T-helper 1 cell treated with Interleukin-12 subunit alpha and Interleukin-12 subunit beta and Interleukin-4 antibody, amounts not matched to agents 30 μg/mL and 1 μg/mL, for 36 hours (primary cell): ENCODE measurements around the gene WRAP73.
"Not testable (repeated sequence)": the region's sequence is repeated elsewhere in the genome, so short reads cannot be mapped to it uniquely, and the experiment has no call there.

Experiments used
- H3K27ac Mint-ChIP-seq: one replicate; pipeline ENCODE4 v1.8.0; 2021; ENCODE audit warnings: mild to moderate bottlenecking, mixed read lengths
- H3K27me3 Mint-ChIP-seq: one replicate; pipeline ENCODE4 v1.8.0; 2021; ENCODE audit warnings: low read depth, mixed read lengths
- H3K36me3 Mint-ChIP-seq: one replicate; pipeline ENCODE4 v1.8.0; 2021; ENCODE audit warnings: low read depth, mixed read lengths
- H3K4me1 Mint-ChIP-seq: one replicate; pipeline ENCODE4 v1.8.0; 2021; ENCODE audit warnings: low read depth, mixed read lengths
- H3K4me3 Mint-ChIP-seq: one replicate; pipeline ENCODE4 v1.8.0; 2021; ENCODE audit warnings: mild to moderate bottlenecking, moderate library complexity, mixed read lengths
- H3K9me3 Mint-ChIP-seq: one replicate; pipeline ENCODE4 v1.8.0; 2021; ENCODE audit warnings: mixed read lengths

The WRAP73 gene

DNA sequence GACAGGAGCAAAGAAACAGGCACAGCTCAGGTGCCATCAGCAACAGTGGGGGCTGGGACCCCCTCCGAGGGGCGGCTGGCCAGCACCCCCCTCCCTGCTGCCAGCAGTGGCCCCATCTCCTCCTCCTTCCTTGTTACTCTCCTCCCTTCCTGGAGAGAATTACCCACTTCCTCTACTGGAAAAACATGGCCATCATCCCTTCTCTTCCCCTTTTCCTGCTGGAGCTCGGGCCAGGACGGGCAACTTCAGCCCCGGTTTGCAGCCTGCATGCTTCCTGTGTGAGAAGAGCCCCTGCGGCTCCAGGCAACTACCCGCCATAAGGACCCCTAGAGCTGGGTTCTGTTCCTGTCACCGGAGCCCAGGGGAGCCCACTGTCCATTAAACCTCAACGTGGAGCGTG lies 56.2 kb downstream of the WRAP73 start:
- Mint-ChIP-seq H3K4me1 (peaks cover 7% of the 10 kb centered on the region), H3K9me3 (no peaks in the 10 kb centered on the region), H3K27ac (no peak overlapping the region), H3K36me3 (no peaks in the 10 kb centered on the region), H3K4me3 (no peak overlapping the region), H3K27me3 (peaks cover 3% of the 10 kb centered on the region)

DNA sequence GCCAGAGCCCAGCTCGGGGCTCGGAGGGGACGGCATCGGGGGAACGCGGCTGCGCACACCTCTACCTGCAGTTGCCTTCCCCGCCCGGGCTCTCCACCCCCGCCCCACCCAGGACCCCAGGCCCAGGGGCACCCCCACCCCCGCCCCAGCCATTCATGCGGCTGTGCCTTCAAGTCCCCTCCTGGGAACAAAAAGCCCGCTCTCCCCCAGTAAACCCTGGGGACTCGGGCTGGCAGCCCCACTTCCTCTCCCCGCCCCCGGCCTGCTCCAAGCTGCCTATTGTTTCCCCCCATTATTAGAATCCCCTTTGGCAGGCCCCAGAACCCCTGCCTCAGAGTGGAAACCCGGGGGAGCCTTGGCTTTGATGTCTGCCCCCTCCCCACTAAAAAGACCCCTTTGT lies 56.6 kb downstream of the WRAP73 start:
- Mint-ChIP-seq H3K36me3 (no peaks in the 10 kb centered on the region), H3K4me1 (peaks cover 7% of the 10 kb centered on the region), H3K9me3 (no peaks in the 10 kb centered on the region), H3K4me3 (no peak overlapping the region), H3K27me3 (peaks cover 3% of the 10 kb centered on the region), H3K27ac (no peak overlapping the region)

- Mint-ChIP-seq H3K4me1 (no peaks in the 10 kb centered on the region), H3K9me3 (no peaks in the 10 kb centered on the region), H3K27ac (no peak overlapping the region), H3K4me3 (no peak overlapping the region), H3K36me3 (no peaks in the 10 kb centered on the region), H3K27me3 (no peaks in the 10 kb centered on the region)
Measured at GRCh38 chr1:3590951-3591865, 58.7 kb downstream of the WRAP73 start.

DNA sequence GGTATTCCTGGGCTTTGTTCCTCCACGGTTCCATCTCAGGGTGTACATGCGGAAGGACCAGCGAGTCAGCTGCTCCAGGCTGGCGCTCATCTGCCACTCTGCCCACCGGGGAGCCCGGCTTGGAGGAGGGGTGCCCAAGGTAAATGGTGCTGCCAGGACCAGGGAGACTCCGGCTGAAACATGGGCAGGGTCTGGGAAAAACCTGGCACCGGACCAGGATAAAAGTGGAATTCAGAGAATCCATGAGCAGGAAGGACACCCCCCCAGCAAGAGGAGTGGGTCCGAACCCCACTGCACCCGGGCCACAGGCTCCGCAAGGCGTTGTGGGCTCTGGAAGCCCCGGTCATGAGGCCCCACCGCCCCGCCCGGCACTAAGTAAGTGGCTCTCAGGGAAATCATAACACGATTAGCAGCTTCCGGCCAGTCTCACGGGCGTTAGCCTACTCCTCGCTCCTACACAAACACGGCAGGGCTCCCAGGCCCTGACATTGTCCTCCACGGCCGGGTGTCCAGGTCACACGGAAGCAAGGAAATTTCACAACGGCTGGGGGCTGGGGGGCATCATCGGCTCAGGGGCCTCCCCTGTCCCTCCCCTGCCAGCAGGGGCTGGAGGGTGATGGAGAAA lies 59.7 kb downstream of the WRAP73 start:
- Mint-ChIP-seq H3K9me3 (no peaks in the 10 kb centered on the region), H3K27me3 (no peaks in the 10 kb centered on the region), H3K4me1 (no peaks in the 10 kb centered on the region), H3K27ac (no peak overlapping the region), H3K4me3 (no peak overlapping the region), H3K36me3 (no peaks in the 10 kb centered on the region)

- no peaks in the 10 kb centered on the region for H3K9me3 Mint-ChIP-seq
- no peaks in the 10 kb centered on the region for H3K36me3 Mint-ChIP-seq
- no peak overlapping the region for H3K4me3 Mint-ChIP-seq
- no peak overlapping the region for H3K27ac Mint-ChIP-seq
- no peaks in the 10 kb centered on the region for H3K4me1 Mint-ChIP-seq
- H3K27me3 Mint-ChIP-seq: no peaks in the 10 kb centered on the region
Measured at GRCh38 chr1:3588395-3588794, 61.5 kb downstream of the WRAP73 start.

GRCh38 chr1:3586986-3587759 lies 62.7 kb downstream of the WRAP73 start:
- Mint-ChIP-seq H3K4me1 (no peaks in the 10 kb centered on the region), H3K4me3 (no peak overlapping the region), H3K9me3 (peaks cover 9% of the 10 kb centered on the region), H3K27me3 (no peaks in the 10 kb centered on the region), H3K36me3 (no peaks in the 10 kb centered on the region), H3K27ac (no peak overlapping the region)

GRCh38 chr1:3585940-3586568 lies 63.8 kb downstream of the WRAP73 start:
- no peaks in the 10 kb centered on the region for H3K27me3 Mint-ChIP-seq
- H3K4me1 Mint-ChIP-seq: no peaks in the 10 kb centered on the region
- peaks cover 9% of the 10 kb centered on the region for H3K9me3 Mint-ChIP-seq
- H3K4me3 Mint-ChIP-seq: no peak overlapping the region
- no peaks in the 10 kb centered on the region for H3K36me3 Mint-ChIP-seq
- H3K27ac Mint-ChIP-seq: no peak overlapping the region

DNA sequence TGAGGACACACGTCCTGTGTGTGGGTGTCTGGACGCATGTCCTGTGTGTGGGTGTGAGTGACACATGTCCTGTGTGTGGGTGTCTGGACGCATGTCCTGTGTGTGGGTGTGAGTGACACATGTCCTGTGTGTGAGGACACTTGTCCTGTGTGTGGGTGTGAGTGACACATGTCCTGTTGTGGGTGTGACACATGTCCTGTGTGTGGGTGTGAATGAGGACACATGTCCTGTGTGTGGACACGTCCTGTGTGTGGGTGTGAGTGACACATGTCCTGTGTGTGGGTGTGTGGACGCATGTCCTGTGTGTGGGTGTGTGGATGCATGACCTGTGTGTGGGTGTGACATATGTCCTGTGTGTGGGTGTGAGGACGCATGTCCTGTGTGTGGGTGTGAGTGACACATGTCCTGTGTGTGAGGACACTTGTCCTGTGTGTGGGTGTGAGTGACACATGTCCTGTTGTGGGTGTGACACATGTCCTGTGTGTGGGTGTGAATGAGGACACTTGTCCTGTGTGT lies 64.5 kb downstream of the WRAP73 start:
- H3K27ac Mint-ChIP-seq, H3K4me3 Mint-ChIP-seq, H3K27me3 Mint-ChIP-seq, H3K9me3 Mint-ChIP-seq, H3K4me1 Mint-ChIP-seq, H3K36me3 Mint-ChIP-seq: not testable (repeated sequence)

DNA sequence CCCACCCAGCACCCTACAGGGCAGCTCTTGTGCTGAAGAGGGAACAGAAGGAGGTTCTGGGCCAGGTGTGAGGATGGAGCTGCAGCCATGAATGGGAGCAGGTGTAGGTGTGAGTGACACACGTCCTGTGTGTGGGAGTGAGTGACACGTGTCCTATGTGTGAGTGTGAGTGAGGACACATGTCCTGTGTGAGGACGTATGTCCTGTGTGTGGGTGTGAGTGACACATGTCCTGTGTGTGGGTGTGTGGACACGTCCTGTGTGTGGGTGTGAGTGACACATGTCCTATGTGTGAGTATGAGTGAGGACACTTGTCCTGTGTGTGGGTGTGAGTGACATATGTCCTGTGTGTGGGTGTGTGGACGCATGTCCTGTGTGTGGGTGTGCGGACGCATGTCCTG lies 65.0 kb downstream of the WRAP73 start:
- H3K9me3 Mint-ChIP-seq: peaks cover 9% of the 10 kb centered on the region
- no peaks in the 10 kb centered on the region for H3K4me1 Mint-ChIP-seq
- H3K36me3 Mint-ChIP-seq: no peaks in the 10 kb centered on the region
- no peak overlapping the region for H3K4me3 Mint-ChIP-seq
- no peaks in the 10 kb centered on the region for H3K27me3 Mint-ChIP-seq
- no peak overlapping the region for H3K27ac Mint-ChIP-seq

DNA sequence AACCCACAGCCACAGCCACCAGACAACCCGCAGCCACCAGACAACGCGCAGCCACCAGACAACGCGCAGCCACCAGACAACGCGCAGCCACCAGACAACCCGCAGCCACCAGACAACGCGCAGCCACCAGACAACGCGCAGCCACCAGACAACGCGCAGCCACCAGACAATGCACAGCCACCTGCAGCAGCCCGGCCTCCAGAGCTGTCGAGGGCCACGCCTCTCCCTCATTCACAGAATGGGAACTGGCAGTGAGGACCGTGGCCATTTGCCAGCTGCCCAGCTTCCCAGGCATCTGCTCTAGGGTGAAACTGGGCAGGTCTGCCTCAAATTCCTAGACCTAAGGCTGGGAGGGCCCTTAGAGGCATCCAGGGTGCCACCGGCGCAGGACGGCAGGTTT lies 66.2 kb downstream of the WRAP73 start:
- H3K36me3 Mint-ChIP-seq, H3K4me1 Mint-ChIP-seq, H3K9me3 Mint-ChIP-seq, H3K27me3 Mint-ChIP-seq, H3K4me3 Mint-ChIP-seq, H3K27ac Mint-ChIP-seq: not testable (repeated sequence)

- no peak overlapping the region for H3K4me3 Mint-ChIP-seq
- H3K27ac Mint-ChIP-seq: no peak overlapping the region
- peaks cover 9% of the 10 kb centered on the region for H3K9me3 Mint-ChIP-seq
- no peaks in the 10 kb centered on the region for H3K36me3 Mint-ChIP-seq
- H3K4me1 Mint-ChIP-seq: no peaks in the 10 kb centered on the region
- H3K27me3 Mint-ChIP-seq: no peaks in the 10 kb centered on the region
Measured at GRCh38 chr1:3581296-3582036, 68.4 kb downstream of the WRAP73 start.
